HEK293 (cell line): ENCODE data around the gene TMPRSS4.

Source experiments
- AEBP2 ChIP-seq: fragments of 450-650 bp; formaldehyde crosslinking; IDR thresholded peaks from 2 replicates; pipeline ENCODE4 v1.5.1; 2016; ENCODE audit warnings: missing biosample characterization, missing genetic modification characterization, borderline replicate concordance
- CTCF ChIP-seq: fragments of 450-650 bp; formaldehyde crosslinking; IDR thresholded peaks from 2 replicates; pipeline ENCODE4 v1.5.1; 2016; ENCODE audit warnings: missing biosample characterization, missing genetic modification characterization
- ELK4 ChIP-seq: IDR thresholded peaks from 2 replicates; pipeline ENCODE4 v1.6.1; 2011; ENCODE audit warnings: mild to moderate bottlenecking, low read depth, low read length, borderline replicate concordance
- KLF1 ChIP-seq: fragments of 450-650 bp; formaldehyde crosslinking; IDR thresholded peaks from 2 replicates; pipeline ENCODE4 v1.5.1; 2016; ENCODE audit warnings: missing biosample characterization, missing genetic modification characterization
- KLF17 ChIP-seq: fragments of 450-650 bp; formaldehyde crosslinking; IDR thresholded peaks from 2 replicates; pipeline ENCODE4 v1.5.1; 2016; ENCODE audit warnings: missing biosample characterization, missing genetic modification characterization
- PATZ1 ChIP-seq: fragments of 450-650 bp; formaldehyde crosslinking; IDR thresholded peaks from 2 replicates; pipeline ENCODE4 v1.5.1; 2016; ENCODE audit warnings: missing biosample characterization, missing genetic modification characterization
- SALL2 ChIP-seq: fragments of 450-650 bp; formaldehyde crosslinking; IDR thresholded peaks from 2 replicates; pipeline ENCODE4 v1.5.0; 2017; ENCODE audit warnings: missing biosample characterization, mild to moderate bottlenecking, missing genetic modification characterization, borderline replicate concordance
- ZNF138 ChIP-seq: fragments of 450-650 bp; formaldehyde crosslinking; IDR thresholded peaks from 2 replicates; pipeline ENCODE4 v1.5.1; 2016; ENCODE audit warnings: missing biosample characterization, missing genetic modification characterization, borderline replicate concordance
- ZNF2 ChIP-seq: fragments of 450-650 bp; formaldehyde crosslinking; IDR thresholded peaks from 2 replicates; pipeline ENCODE4 v1.5.1; 2016; ENCODE audit warnings: missing biosample characterization, missing genetic modification characterization
- ZNF292 ChIP-seq: fragments of 450-650 bp; formaldehyde crosslinking; IDR thresholded peaks from 2 replicates; pipeline ENCODE4 v1.5.1; 2016; ENCODE audit warnings: low read depth, missing biosample characterization, missing genetic modification characterization, borderline replicate concordance
- ZNF350 ChIP-seq: fragments of 450-650 bp; formaldehyde crosslinking; IDR thresholded peaks from 2 replicates; pipeline ENCODE4 v1.5.0; 2017; ENCODE audit warnings: missing biosample characterization, mild to moderate bottlenecking, missing genetic modification characterization
- ZNF624 ChIP-seq: fragments of 450-650 bp; formaldehyde crosslinking; IDR thresholded peaks from 2 replicates; pipeline ENCODE4 v1.5.1; 2017; ENCODE audit warnings: missing biosample characterization, missing genetic modification characterization
- ZNF707 ChIP-seq: fragments of 450-650 bp; formaldehyde crosslinking; IDR thresholded peaks from 2 replicates; pipeline ENCODE4 v1.5.1; 2016; ENCODE audit warnings: missing biosample characterization, missing genetic modification characterization
- ZSCAN23 ChIP-seq: fragments of 450-650 bp; formaldehyde crosslinking; IDR thresholded peaks from 2 replicates; pipeline ENCODE4 v1.5.1; 2016; ENCODE audit warnings: missing biosample characterization, missing genetic modification characterization

GRCh38 chr11:118060081-118060661 lies 16.7 kb upstream of the TMPRSS4 start:
- TF ChIP-seq ZNF138 (tag by site-specific recombination) (no peak), CTCF (tag by site-specific recombination) (no peak), ZNF707 (no peak), ZNF350 (tag by site-specific recombination) (no peak), PATZ1 (no peak), ZSCAN23 (no peak), ZNF292 (tag by site-specific recombination) (no peak), AEBP2 (tag by site-specific recombination) (no peak), ELK4 (no peak), SALL2 (tag by site-specific recombination) (no peak), ZNF624 (tag by site-specific recombination) (no peak), KLF1 (tag by site-specific recombination) (no peak), ZNF2 (tag by site-specific recombination) (no peak), KLF17 (tag by site-specific recombination) (no peak)
